Body of pancreas (tissue), 4 donors: Measurements from ENCODE around the gene PGM3.

Source experiments
- POLR2A ChIP-seq, 3 donors: fragments of 450-650 bp; IDR thresholded peaks; one replicate each; pipeline ENCODE4 v1.6.1; 2016; ENCODE audit warnings: antibody characterized with exemption in 3 of 3, mild to moderate bottlenecking in 2 of 3
- TF ChIP-seq, protein P1 (sequence below), 7 experiments: fragments of 450-650 bp in 4 of 7; fragments of 200-600 bp in 3 of 7; sonication (generic) in 3 of 7; IDR thresholded peaks; one replicate each; pipeline ENCODE4 v1.5.1; 2016 to 2019; ENCODE audit warnings: antibody characterized with exemption in 7 of 7

DNA sequence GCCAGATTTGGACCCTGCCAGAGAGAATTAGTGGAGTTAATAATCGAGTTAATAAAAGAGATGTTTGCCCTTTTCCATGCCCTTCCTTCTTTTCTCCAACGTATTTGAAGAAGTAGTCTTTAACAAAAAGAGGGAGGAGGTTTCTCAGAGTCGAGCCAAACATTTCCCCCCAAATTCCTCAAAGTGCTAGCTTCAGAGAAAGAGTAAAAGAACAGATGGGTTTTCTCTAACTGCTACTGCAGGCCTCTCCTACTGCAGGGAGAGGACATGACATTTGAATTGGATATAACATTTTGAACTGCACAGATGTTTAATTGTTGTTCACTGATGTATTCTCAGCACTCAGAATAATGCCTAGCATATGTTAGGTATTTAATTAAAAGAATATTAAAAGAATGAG lies 25.6 kb upstream of the PGM3 start:
- TF ChIP-seq, protein P1, sequence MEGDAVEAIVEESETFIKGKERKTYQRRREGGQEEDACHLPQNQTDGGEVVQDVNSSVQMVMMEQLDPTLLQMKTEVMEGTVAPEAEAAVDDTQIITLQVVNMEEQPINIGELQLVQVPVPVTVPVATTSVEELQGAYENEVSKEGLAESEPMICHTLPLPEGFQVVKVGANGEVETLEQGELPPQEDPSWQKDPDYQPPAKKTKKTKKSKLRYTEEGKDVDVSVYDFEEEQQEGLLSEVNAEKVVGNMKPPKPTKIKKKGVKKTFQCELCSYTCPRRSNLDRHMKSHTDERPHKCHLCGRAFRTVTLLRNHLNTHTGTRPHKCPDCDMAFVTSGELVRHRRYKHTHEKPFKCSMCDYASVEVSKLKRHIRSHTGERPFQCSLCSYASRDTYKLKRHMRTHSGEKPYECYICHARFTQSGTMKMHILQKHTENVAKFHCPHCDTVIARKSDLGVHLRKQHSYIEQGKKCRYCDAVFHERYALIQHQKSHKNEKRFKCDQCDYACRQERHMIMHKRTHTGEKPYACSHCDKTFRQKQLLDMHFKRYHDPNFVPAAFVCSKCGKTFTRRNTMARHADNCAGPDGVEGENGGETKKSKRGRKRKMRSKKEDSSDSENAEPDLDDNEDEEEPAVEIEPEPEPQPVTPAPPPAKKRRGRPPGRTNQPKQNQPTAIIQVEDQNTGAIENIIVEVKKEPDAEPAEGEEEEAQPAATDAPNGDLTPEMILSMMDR (IDR thresholded peaks at IDR 0.05): no peak
- no peak for TF ChIP-seq POLR2A (IDR thresholded peaks at IDR 0.05)
